Activated T-helper 1 cell treated with anti-CD3 and anti-CD28 coated beads, Interleukin-12 subunit alpha, Interleukin-12 subunit beta, Interleukin-2, Interleukin-4 antibody, amounts not matched to agents 30 ng/mL and 10 ng/mL and 1 ng/mL, durations not matched to agents 14 hours and 24 hours and 36 hours (primary cell): Measurements from ENCODE around the gene CXCR4. TPM values are rescaled to one million over a fixed set of nuclear protein-coding genes. Genes with fewer than 3 reads are reported as not detected.

ENCODE experiments used
- DNase-seq: peaks from one replicate; pipeline ENCODE4 v3.0.0; 2021; ENCODE audit warnings: low spot score
- H3K27ac Mint-ChIP-seq: one replicate; pipeline ENCODE4 v1.8.0; 2021; ENCODE audit warnings: mild to moderate bottlenecking, mixed read lengths
- H3K27me3 Mint-ChIP-seq: one replicate; pipeline ENCODE4 v1.8.0; 2022; ENCODE audit warnings: mild to moderate bottlenecking, moderate library complexity, mixed read lengths; ENCODE audit not compliant: insufficient read depth
- H3K36me3 Mint-ChIP-seq: one replicate; pipeline ENCODE4 v1.8.0; 2021; ENCODE audit warnings: low read depth, mixed read lengths
- H3K4me1 Mint-ChIP-seq: one replicate; pipeline ENCODE4 v1.8.0; 2021; ENCODE audit warnings: low read depth, mixed read lengths
- H3K4me3 Mint-ChIP-seq: one replicate; pipeline ENCODE4 v1.8.0; 2021; ENCODE audit warnings: mild to moderate bottlenecking, moderate library complexity, mixed read lengths
- H3K9me3 Mint-ChIP-seq: one replicate; pipeline ENCODE4 v1.8.0; 2021; ENCODE audit warnings: mixed read lengths
- intact Hi-C: fragments of 100-400 bp; cut with micrococcal nuclease; formaldehyde crosslinking; loops from one replicate; pipeline ENCODE4 v1.15.1; 2024
- total RNA-seq: library from RNA; stranded (reverse); gene quantifications from 2 replicates; pipeline ENCODE4 v1.2.3, GENCODE V29; 2022

The CXCR4 gene
- total RNA-seq, 1 donor from 2014 or later, result 83.3 TPM

DNA sequence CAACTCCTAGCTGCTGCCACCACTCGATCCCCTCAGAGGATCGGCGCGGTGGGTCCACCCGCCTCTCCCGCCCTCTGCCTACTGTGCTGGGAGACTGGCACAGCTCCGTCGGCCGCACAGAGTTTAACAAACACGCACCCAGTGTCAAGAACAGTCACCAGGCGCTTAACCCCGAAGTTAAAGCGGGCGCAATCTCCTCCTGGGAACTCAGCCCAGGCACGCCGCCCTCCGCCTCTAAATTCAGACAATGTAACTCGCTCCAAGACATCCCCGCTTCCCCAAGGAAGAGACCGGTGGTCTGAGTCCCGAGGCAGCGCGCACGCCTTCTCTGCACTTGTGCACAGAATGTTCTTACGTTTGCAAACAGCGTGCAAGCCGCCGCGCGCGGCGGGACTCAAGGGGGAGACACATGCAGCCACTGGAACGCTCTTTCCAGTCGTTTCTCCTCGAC is 533 bp downstream of the CXCR4 start:
- peak overlapping the region; percentile 98 for H3K27ac Mint-ChIP-seq
- intact Hi-C loops, result loop anchor here (1.0 to 5.0 kb wide), 8 partner anchors 49 to 587 kb away; partner anchors contain the start of genes MCM6, R3HDM1, UBXN4 and ZRANB3
- H3K27me3 Mint-ChIP-seq, result peaks cover 25% of the 10 kb centered on the region
- peaks cover 34% of the 10 kb centered on the region for H3K36me3 Mint-ChIP-seq
- H3K9me3 Mint-ChIP-seq, result no peaks in the 10 kb centered on the region
- H3K4me3 Mint-ChIP-seq, result peak overlapping the region; percentile 97
- peak; percentile 30 for DNase-seq
- H3K4me1 Mint-ChIP-seq, result peaks cover 73% of the 10 kb centered on the region

GRCh38 chr2:136116813-136117390 is 1.0 kb downstream of the CXCR4 start:
- Mint-ChIP-seq H3K9me3 (no peaks in the 10 kb centered on the region), H3K27ac (peak overlapping the region; percentile 98), H3K4me3 (peak overlapping the region; percentile 97), H3K36me3 (peaks cover 37% of the 10 kb centered on the region), H3K4me1 (peaks cover 70% of the 10 kb centered on the region), H3K27me3 (peaks cover 20% of the 10 kb centered on the region)
- intact Hi-C loops, result loop anchor here (1.0 to 5.0 kb wide), 13 partner anchors 48 to 586 kb away; partner anchors contain the start of genes MCM6, R3HDM1, UBXN4 and ZRANB3
- peak; percentile 75 for DNase-seq

- Mint-ChIP-seq H3K36me3 (peaks cover 37% of the 10 kb centered on the region), H3K9me3 (no peaks in the 10 kb centered on the region), H3K4me1 (peaks cover 64% of the 10 kb centered on the region), H3K27ac (peak overlapping the region; percentile 82), H3K27me3 (peaks cover 14% of the 10 kb centered on the region), H3K4me3 (peak overlapping the region; percentile 97)
- intact Hi-C loops, result loop anchor here (1.0 to 5.0 kb wide), 11 partner anchors 47 to 585 kb away; partner anchors contain the start of genes R3HDM1, UBXN4 and ZRANB3
- peak; percentile 59 for DNase-seq
Observed at GRCh38 chr2:136116151-136116812, 1.7 kb downstream of the CXCR4 start.

DNA sequence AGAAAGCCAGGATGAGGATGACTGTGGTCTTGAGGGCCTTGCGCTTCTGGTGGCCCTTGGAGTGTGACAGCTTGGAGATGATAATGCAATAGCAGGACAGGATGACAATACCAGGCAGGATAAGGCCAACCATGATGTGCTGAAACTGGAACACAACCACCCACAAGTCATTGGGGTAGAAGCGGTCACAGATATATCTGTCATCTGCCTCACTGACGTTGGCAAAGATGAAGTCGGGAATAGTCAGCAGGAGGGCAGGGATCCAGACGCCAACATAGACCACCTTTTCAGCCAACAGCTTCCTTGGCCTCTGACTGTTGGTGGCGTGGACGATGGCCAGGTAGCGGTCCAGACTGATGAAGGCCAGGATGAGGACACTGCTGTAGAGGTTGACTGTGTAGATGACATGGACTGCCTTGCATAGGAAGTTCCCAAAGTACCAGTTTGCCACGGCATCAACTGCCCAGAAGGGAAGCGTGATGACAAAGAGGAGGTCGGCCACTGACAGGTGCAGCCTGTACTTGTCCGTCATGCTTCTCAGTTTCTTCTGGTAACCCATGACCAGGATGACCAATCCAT is 2.7 kb downstream of the CXCR4 start:
- Mint-ChIP-seq H3K4me3 (peak overlapping the region; percentile 97), H3K27ac (peak overlapping the region; percentile 40), H3K4me1 (peaks cover 58% of the 10 kb centered on the region), H3K36me3 (peaks cover 37% of the 10 kb centered on the region), H3K9me3 (no peaks in the 10 kb centered on the region), H3K27me3 (peaks cover 4% of the 10 kb centered on the region)
- intact Hi-C loops, result loop anchor here (5.0 kb wide), 3 partner anchors 108 to 373 kb away; partner anchors contain the start of gene UBXN4
- DNase-seq, result no peak

- Mint-ChIP-seq H3K36me3 (peaks cover 37% of the 10 kb centered on the region), H3K27ac (no peak overlapping the region), H3K9me3 (no peaks in the 10 kb centered on the region), H3K4me1 (peaks cover 49% of the 10 kb centered on the region), H3K27me3 (no peaks in the 10 kb centered on the region), H3K4me3 (peak overlapping the region; percentile 68)
- DNase-seq, result no peak
- intact Hi-C loops, result no loop called here
Observed at GRCh38 chr2:136114382-136114781, 3.6 kb downstream of the CXCR4 start.

DNA sequence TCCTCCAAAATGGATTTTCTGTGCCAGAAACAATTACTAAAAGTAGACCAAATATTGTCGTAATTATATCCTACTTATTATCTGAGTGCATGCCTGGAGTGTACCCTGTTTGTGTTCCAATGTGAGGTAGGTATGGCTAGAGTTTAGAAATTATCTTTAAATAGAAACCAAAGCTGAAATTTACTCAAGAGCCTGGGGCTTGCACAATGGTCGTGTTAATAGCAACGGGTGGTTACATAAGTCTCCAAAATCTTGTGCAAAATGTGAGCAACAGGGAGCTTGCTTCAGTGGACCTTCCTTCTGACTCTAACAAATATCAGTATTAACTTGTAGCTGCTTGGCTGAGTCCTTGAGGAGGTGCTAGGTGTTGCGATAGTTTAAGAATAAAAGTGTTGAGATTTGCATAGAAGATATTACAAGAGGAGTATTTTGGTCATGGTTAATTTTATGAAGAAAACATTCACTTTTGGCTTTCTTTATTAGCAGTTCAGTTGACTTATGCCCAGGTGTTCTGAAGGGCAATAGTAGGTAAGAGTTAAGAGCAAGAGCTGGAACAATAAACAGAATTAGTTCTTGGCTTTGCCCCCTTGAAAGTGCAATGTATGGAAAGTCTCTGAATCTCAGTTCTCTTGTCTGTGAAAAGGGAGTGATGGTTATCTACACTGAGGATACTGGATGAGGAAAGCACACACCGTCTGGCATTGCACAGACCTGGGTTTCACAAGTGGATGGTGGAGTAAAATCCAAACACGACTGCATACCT is 4.6 kb downstream of the CXCR4 start:
- H3K4me3 Mint-ChIP-seq, result peak overlapping the region; percentile 68
- no peak overlapping the region for H3K27ac Mint-ChIP-seq
- DNase-seq, result no peak
- intact Hi-C loops, result no loop called here
- peaks cover 2% of the 10 kb centered on the region for H3K27me3 Mint-ChIP-seq
- no peaks in the 10 kb centered on the region for H3K9me3 Mint-ChIP-seq
- H3K36me3 Mint-ChIP-seq, result peaks cover 37% of the 10 kb centered on the region
- peaks cover 45% of the 10 kb centered on the region for H3K4me1 Mint-ChIP-seq

GRCh38 chr2:136112317-136113208 is 5.4 kb downstream of the CXCR4 start:
- Mint-ChIP-seq H3K4me1 (peaks cover 45% of the 10 kb centered on the region), H3K9me3 (no peaks in the 10 kb centered on the region), H3K36me3 (peaks cover 35% of the 10 kb centered on the region), H3K4me3 (no peak overlapping the region), H3K27ac (no peak overlapping the region), H3K27me3 (peaks cover 2% of the 10 kb centered on the region)
- intact Hi-C loops, result no loop called here
- DNase-seq, result no peak

DNA sequence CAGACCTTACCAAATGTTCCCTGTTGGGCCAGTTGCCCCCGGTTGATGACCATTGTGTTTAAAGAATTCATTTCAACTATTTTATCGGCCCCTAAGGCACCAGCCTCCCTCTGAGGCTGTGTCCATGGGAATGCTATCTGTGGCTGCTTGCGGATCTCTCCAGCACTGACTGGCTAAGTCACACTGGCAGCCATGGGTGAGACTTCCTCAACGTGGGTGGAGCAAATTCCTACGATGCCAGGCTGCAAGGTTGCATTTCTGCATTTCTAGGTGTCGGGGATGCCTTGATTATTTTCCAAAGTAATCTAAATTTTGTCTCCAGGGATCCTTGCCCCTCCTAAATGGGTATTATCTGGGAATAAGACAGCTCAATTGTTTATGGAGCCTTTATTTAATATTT is 6.2 kb downstream of the CXCR4 start:
- intact Hi-C loops, result no loop called here
- peaks cover 45% of the 10 kb centered on the region for H3K4me1 Mint-ChIP-seq
- peaks cover 35% of the 10 kb centered on the region for H3K36me3 Mint-ChIP-seq
- peaks cover 2% of the 10 kb centered on the region for H3K27me3 Mint-ChIP-seq
- no peak overlapping the region for H3K27ac Mint-ChIP-seq
- H3K4me3 Mint-ChIP-seq, result no peak overlapping the region
- DNase-seq, result no peak
- H3K9me3 Mint-ChIP-seq, result no peaks in the 10 kb centered on the region

DNA sequence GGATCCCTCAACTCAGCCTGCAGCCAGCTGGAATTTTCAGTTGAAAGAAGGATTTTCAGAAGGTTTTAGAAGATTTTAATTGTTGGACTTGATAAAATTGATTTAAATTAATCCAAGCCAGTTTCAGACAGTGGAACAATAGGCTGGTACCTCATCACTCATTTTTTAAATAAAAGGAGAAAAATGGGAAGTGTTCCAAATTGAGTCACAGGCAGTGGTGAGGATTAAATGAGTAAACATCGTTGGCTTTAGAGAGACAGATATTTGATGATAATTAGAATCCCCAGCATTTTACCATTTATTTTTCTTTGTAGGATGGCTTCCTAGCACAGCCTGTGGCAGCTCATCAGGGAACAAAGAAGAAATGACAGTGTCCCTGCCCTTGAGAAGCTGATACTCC is 7.4 kb downstream of the CXCR4 start:
- DNase-seq, result no peak
- H3K27ac Mint-ChIP-seq, result no peak overlapping the region
- peaks cover 2% of the 10 kb centered on the region for H3K27me3 Mint-ChIP-seq
- H3K36me3 Mint-ChIP-seq, result peaks cover 30% of the 10 kb centered on the region
- H3K4me3 Mint-ChIP-seq, result no peak overlapping the region
- H3K9me3 Mint-ChIP-seq, result no peaks in the 10 kb centered on the region
- peaks cover 38% of the 10 kb centered on the region for H3K4me1 Mint-ChIP-seq
- intact Hi-C loops, result no loop called here

- DNase-seq, result no peak
- H3K9me3 Mint-ChIP-seq, result no peaks in the 10 kb centered on the region
- no peak overlapping the region for H3K4me3 Mint-ChIP-seq
- H3K36me3 Mint-ChIP-seq, result peaks cover 13% of the 10 kb centered on the region
- intact Hi-C loops, result no loop called here
- peaks cover 2% of the 10 kb centered on the region for H3K27me3 Mint-ChIP-seq
- peaks cover 18% of the 10 kb centered on the region for H3K4me1 Mint-ChIP-seq
- H3K27ac Mint-ChIP-seq, result no peak overlapping the region
Observed at GRCh38 chr2:136108463-136108862, 9.5 kb downstream of the CXCR4 start.

GRCh38 chr2:136107051-136108033 is 10.6 kb downstream of the CXCR4 start:
- Mint-ChIP-seq H3K36me3 (peaks cover 3% of the 10 kb centered on the region), H3K4me1 (peaks cover 6% of the 10 kb centered on the region), H3K27me3 (peaks cover 2% of the 10 kb centered on the region), H3K27ac (no peak overlapping the region), H3K9me3 (no peaks in the 10 kb centered on the region), H3K4me3 (no peak overlapping the region)
- intact Hi-C loops, result no loop called here
- no peak for DNase-seq
